ENCODE measurements around the gene RPS15.

Gene RPS15

DNA sequence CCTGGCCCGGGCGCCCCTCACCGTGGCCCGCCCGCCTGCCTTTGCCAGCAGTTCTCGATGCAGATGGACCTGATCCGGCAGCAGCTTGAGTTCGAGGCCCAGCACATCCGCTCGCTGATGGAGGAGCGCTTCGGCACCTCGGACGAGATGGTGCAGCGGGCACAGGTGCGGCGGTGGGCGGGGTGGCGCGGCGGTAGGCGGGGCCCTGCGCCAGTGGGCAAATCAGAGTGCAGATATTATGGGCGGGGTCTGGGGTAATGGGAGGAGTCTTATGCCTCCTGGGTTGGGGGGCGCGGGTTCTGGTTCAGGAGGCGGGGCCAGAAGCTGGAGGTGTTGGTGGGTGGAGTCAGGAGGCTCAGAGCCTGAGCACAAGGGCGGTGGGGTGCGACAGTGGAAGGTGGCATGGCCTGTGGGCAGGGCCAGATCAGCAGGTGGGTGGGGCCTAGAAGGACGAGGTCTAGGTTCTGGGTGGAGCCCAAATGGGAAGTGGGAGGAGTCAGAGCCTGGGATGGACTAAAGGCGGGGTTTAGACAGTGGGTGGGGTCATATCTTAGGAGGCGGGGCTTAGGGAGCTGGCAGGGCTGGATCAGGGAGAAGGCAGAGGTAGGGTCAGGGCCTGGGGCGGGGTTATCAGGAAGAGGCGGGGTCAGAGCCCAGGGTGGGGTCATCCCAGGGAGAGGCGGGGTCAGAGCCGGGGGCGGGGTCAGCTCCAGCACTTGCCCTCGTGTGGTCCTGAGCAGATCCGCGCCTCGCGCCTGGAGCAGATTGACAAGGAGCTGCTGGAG is 17.3 kb downstream of the RPS15 start:
- no peak overlapping the region for H3K9ac ChIP-seq (ENCODE audit: insufficient read length)
- H3K4me3 ChIP-seq: peak overlapping the region; percentile 18; the same call in 1 of the 2 replicates
- H3K36me3 ChIP-seq (ENCODE audit: insufficient read depth, low read length): no peaks in the 10 kb centered on the region
- H3K27ac ChIP-seq: no peak overlapping the region
- peak; percentile 28 for DNase-seq (ENCODE audit: low read depth, low spot score)
- TF ChIP-seq FOXP2 (optimal IDR thresholded peaks at IDR 0.05; ENCODE audit: control extremely low read depth, extremely low read length, insufficient read depth): no peak
- TF ChIP-seq POLR2AphosphoS5 (IDR thresholded peaks at IDR 0.05; ENCODE audit: borderline replicate concordance, low read depth, low read length): no peak
- no peak for TF ChIP-seq EZH2 (IDR thresholded peaks at IDR 0.05)
- H3K9me3 ChIP-seq (ENCODE audit: low read depth, low read length): no peaks in the 10 kb centered on the region

DNA sequence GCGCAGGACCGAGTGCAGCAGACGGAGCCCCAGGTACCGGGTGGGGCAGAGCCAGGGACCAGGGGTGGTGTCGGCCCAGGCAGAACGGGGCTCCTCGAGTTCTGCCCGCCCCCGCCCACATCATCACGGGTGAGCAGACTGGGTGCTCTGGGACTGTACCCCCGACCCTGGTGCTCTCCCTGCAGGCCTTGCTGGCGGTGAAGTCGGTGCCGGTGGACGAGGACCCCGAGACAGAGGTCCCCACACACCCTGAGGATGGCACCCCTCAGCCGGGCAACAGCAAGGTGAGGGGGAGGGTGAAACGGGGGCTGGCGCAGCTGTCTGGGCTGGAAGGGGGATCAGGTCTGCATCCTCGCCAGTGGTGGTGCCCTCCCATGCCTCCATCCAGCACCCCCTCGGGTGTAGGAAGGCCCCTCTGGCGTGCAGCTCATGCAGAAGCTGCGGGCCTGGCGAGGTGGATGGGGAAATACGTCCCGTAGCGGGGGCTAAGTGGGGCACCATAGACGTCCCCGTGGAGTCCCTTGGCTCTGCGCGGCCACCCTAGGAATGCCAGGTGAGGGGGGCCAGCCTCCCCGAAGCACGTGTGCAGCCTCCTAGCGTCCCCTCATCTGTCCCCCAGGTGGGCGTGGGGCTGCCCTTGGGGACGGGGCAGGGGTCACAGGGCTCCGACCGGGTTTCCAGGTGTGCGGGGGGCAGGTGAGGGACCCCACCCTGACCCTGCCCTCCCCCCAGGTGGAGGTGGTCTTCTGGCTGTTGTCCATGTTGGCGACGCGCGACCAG is 18.1 kb downstream of the RPS15 start:
- Histone ChIP-seq H3K36me3 (ENCODE audit: insufficient read depth, low read length) (no peaks in the 10 kb centered on the region), H3K4me3 (no peak overlapping the region), H3K9ac (ENCODE audit: insufficient read length) (no peak overlapping the region), H3K9me3 (ENCODE audit: low read depth, low read length) (no peaks in the 10 kb centered on the region), H3K27ac (no peak overlapping the region)
- no peak for DNase-seq (ENCODE audit: low read depth, low spot score)
- TF ChIP-seq FOXP2 (optimal IDR thresholded peaks at IDR 0.05; ENCODE audit: control extremely low read depth, extremely low read length, insufficient read depth): no peak
- no peak for TF ChIP-seq EZH2 (IDR thresholded peaks at IDR 0.05)
- TF ChIP-seq POLR2AphosphoS5 (IDR thresholded peaks at IDR 0.05; ENCODE audit: borderline replicate concordance, low read depth, low read length): no peak

- no peak overlapping the region for H3K4me3 ChIP-seq
These were observed 19.0 kb downstream of the RPS15 start for GRCh38 chr19:1457031-1457739.

GRCh38 chr19:1457892-1458291 is 19.7 kb downstream of the RPS15 start:
- no peaks in the 10 kb centered on the region for H3K36me3 ChIP-seq (ENCODE audit: insufficient read depth, low read length)
- no peaks in the 10 kb centered on the region for H3K9me3 ChIP-seq (ENCODE audit: low read depth, low read length)
- no peak overlapping the region for H3K27ac ChIP-seq
- H3K9ac ChIP-seq (ENCODE audit: insufficient read length): no peak overlapping the region
- H3K4me3 ChIP-seq: no peak overlapping the region
- TF ChIP-seq EZH2 (IDR thresholded peaks at IDR 0.05): no peak
- no peak for TF ChIP-seq FOXP2 (optimal IDR thresholded peaks at IDR 0.05; ENCODE audit: control extremely low read depth, extremely low read length, insufficient read depth)
- no peak for TF ChIP-seq POLR2AphosphoS5 (IDR thresholded peaks at IDR 0.05; ENCODE audit: borderline replicate concordance, low read depth, low read length)
- no peak for DNase-seq (ENCODE audit: low read depth, low spot score)

More at GRCh38 chr19:1457031-1457739, 19.0 kb downstream of the RPS15 start:
- no peak for DNase-seq (ENCODE audit: low read depth, low spot score)
- no peak for TF ChIP-seq POLR2AphosphoS5 (IDR thresholded peaks at IDR 0.05; ENCODE audit: borderline replicate concordance, low read depth, low read length)
- no peak for TF ChIP-seq EZH2 (IDR thresholded peaks at IDR 0.05)
- no peak for TF ChIP-seq FOXP2 (optimal IDR thresholded peaks at IDR 0.05; ENCODE audit: control extremely low read depth, extremely low read length, insufficient read depth)
- Histone ChIP-seq H3K9me3 (ENCODE audit: low read depth, low read length) (no peaks in the 10 kb centered on the region), H3K36me3 (ENCODE audit: insufficient read depth, low read length) (no peaks in the 10 kb centered on the region), H3K27ac (no peak overlapping the region), H3K9ac (ENCODE audit: insufficient read length) (no peak overlapping the region)

DNA sequence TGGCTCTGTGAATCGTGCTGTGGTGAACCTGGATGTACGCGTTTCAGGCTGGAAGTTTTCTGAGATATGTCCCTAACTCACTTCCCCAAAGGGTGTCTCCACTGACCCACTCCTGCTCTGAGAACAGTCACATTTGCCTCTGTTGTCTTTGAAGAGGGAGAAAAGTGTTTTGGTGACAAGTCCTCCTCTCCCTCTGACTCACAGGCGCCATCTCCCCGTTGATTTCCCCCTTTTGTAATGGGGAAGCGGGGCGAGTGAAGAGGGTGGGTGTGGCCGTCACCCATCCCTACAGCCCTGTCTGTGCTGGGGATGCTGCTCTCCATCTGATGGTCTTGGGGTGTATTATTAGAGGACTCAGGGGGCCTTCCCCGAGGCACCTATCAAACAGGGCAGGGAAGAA is 21.3 kb downstream of the RPS15 start:
- H3K9me3 ChIP-seq (ENCODE audit: low read depth, low read length): no peaks in the 10 kb centered on the region
- no peak overlapping the region for H3K4me3 ChIP-seq
- H3K9ac ChIP-seq (ENCODE audit: insufficient read length): no peak overlapping the region
- TF ChIP-seq EZH2 (IDR thresholded peaks at IDR 0.05) (no peak), POLR2AphosphoS5 (IDR thresholded peaks at IDR 0.05; ENCODE audit: borderline replicate concordance, low read depth, low read length) (no peak), FOXP2 (optimal IDR thresholded peaks at IDR 0.05; ENCODE audit: control extremely low read depth, extremely low read length, insufficient read depth) (no peak)
- no peaks in the 10 kb centered on the region for H3K36me3 ChIP-seq (ENCODE audit: insufficient read depth, low read length)
- DNase-seq (ENCODE audit: low read depth, low spot score): no peak
- no peak overlapping the region for H3K27ac ChIP-seq

DNA sequence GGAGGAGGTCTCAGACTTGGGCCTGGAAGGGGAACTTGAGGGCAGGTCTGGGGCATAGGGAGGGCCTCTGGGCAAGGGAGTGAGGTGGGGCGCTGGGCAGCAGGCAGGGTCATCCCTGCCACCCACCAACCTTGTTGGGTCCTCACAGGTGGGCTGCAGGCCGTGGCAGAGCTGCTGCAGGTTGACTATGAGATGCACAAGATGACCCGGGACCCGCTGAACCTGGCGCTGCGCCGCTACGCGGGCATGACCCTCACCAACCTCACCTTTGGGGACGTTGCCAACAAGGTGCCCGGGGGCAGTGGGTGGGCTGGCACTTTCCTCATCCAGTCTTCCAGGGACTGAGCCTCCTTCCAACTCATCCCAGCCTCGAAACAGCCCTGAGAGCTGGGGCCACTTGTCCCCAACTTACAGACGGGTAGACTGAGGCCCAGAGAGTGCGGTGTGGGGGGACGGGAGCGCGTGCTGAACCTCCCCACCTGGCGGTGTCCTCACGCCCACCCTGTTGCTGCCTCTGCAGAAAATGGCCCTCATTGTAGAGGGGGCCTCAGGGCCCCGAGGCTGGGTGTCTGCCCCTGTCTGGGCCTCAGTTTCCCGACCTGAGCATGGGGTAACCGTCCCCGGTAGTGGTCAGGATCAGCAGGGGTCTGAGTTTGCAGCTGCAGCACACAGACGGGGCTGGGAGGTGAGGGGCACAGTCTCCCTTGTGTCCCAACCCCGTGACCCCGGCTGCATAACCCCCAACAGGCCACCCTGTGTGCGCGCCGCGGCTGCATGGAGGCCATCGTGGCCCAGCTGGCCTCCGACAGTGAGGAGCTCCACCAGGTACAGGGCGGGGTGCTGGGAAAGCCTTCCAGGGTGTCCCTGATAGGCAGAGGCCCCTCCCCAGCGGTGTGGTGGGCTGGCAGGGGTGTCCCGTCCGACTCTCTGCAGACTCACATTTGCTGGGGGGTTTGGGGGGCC is 22.1 kb downstream of the RPS15 start:
- no peak overlapping the region for H3K9ac ChIP-seq (ENCODE audit: insufficient read length)

DNA sequence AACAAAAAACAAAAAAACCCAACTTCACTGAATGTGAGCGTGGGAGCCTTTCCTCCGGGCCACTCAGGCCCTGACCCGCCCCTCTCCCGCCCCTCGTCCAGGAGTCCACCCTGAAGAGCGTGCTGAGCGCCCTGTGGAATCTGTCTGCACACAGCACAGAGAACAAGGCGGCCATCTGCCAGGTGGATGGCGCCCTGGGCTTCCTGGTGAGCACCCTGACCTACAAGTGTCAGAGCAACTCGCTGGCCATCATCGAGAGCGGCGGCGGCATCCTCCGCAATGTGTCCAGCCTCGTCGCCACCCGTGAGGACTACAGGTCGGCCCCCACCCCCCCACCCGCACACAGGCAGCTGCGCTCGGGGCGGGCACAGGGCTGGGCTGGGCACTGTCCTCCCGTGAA is 23.7 kb downstream of the RPS15 start:
- Histone ChIP-seq H3K9me3 (ENCODE audit: low read depth, low read length) (no peaks in the 10 kb centered on the region), H3K27ac (no peak overlapping the region), H3K9ac (ENCODE audit: insufficient read length) (no peak overlapping the region), H3K4me3 (no peak overlapping the region), H3K36me3 (ENCODE audit: insufficient read depth, low read length) (no peaks in the 10 kb centered on the region)
- DNase-seq (ENCODE audit: low read depth, low spot score): no peak
- TF ChIP-seq POLR2AphosphoS5 (IDR thresholded peaks at IDR 0.05; ENCODE audit: borderline replicate concordance, low read depth, low read length) (no peak), EZH2 (IDR thresholded peaks at IDR 0.05) (no peak), FOXP2 (optimal IDR thresholded peaks at IDR 0.05; ENCODE audit: control extremely low read depth, extremely low read length, insufficient read depth) (no peak)

More for the DNA sequence above, 22.1 kb downstream of the RPS15 start:
- H3K4me3 ChIP-seq: no peak overlapping the region
- no peak for DNase-seq (ENCODE audit: low read depth, low spot score)
- H3K27ac ChIP-seq: no peak overlapping the region
- no peaks in the 10 kb centered on the region for H3K36me3 ChIP-seq (ENCODE audit: insufficient read depth, low read length)
- TF ChIP-seq EZH2 (IDR thresholded peaks at IDR 0.05) (no peak), POLR2AphosphoS5 (IDR thresholded peaks at IDR 0.05; ENCODE audit: borderline replicate concordance, low read depth, low read length) (no peak), FOXP2 (optimal IDR thresholded peaks at IDR 0.05; ENCODE audit: control extremely low read depth, extremely low read length, insufficient read depth) (no peak)
- no peaks in the 10 kb centered on the region for H3K9me3 ChIP-seq (ENCODE audit: low read depth, low read length)

Measured in SK-N-MC (cell line).